ENCODE data around the gene TRIP10. TPM values are rescaled to one million over a fixed set of nuclear protein-coding genes. Genes with fewer than 3 reads are reported as not detected.
A peak's percentile ranks its signal among the peaks of the same experiment; 100 is the strongest.

Gene TRIP10
- total RNA-seq, 1 experiment from 2014 or later = 49.7 TPM

DNA sequence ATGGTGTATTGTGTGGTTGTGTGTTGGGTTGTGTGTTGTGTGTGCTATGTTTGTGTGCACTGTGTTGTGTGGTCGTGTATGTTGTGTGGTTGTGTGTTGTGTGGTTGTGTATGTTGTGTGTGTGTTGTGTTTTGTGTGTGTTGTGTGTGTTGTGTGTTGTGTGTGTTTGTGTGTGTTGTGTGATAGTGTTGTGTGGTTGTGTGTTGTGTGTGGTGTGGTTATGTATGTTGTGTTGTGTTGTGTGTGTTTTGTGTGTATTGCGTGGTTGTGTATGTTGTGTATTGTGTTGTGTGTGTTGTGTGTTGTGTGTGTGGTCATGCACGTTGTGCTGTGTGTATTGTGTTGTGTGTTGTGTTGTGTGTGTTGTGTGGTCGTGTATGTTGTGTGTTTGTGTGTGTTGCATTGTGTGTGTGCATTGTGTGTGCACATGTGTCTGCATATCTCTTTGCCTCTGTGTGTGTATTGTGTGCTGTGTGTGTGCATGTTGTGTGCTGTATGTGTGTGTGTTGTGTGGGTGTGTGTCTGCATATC is 22.0 kb upstream of the TRIP10 start:
- Mint-ChIP-seq H3K4me1 (ENCODE audit: insufficient read depth, unreplicated experiment) (peaks cover 42% of the 10 kb centered on the region), H3K36me3 (ENCODE audit: insufficient read depth, unreplicated experiment) (peaks cover 79% of the 10 kb centered on the region), H3K9me3 (ENCODE audit: unreplicated experiment) (peaks cover 8% of the 10 kb centered on the region), H3K27me3 (ENCODE audit: insufficient read depth, unreplicated experiment) (no peaks in the 10 kb centered on the region), H3K27ac (ENCODE audit: low read depth, unreplicated experiment) (peak overlapping the region; percentile 44), H3K4me3 (ENCODE audit: unreplicated experiment) (peak overlapping the region; percentile 95)
- POLR2A ChIA-PET = no interaction called here
- DNase-seq (ENCODE audit: unreplicated experiment) = no peak
- intact Hi-C loops (cut with micrococcal nuclease) = no loop called here
- no TSS peak for BruUV-seq (replicated peaks)
- TF ChIP-seq, protein P1, sequence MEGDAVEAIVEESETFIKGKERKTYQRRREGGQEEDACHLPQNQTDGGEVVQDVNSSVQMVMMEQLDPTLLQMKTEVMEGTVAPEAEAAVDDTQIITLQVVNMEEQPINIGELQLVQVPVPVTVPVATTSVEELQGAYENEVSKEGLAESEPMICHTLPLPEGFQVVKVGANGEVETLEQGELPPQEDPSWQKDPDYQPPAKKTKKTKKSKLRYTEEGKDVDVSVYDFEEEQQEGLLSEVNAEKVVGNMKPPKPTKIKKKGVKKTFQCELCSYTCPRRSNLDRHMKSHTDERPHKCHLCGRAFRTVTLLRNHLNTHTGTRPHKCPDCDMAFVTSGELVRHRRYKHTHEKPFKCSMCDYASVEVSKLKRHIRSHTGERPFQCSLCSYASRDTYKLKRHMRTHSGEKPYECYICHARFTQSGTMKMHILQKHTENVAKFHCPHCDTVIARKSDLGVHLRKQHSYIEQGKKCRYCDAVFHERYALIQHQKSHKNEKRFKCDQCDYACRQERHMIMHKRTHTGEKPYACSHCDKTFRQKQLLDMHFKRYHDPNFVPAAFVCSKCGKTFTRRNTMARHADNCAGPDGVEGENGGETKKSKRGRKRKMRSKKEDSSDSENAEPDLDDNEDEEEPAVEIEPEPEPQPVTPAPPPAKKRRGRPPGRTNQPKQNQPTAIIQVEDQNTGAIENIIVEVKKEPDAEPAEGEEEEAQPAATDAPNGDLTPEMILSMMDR (IDR thresholded peaks at IDR 0.05; ENCODE audit: unreplicated experiment) = no peak
- CTCF ChIA-PET = no interaction called here

DNA sequence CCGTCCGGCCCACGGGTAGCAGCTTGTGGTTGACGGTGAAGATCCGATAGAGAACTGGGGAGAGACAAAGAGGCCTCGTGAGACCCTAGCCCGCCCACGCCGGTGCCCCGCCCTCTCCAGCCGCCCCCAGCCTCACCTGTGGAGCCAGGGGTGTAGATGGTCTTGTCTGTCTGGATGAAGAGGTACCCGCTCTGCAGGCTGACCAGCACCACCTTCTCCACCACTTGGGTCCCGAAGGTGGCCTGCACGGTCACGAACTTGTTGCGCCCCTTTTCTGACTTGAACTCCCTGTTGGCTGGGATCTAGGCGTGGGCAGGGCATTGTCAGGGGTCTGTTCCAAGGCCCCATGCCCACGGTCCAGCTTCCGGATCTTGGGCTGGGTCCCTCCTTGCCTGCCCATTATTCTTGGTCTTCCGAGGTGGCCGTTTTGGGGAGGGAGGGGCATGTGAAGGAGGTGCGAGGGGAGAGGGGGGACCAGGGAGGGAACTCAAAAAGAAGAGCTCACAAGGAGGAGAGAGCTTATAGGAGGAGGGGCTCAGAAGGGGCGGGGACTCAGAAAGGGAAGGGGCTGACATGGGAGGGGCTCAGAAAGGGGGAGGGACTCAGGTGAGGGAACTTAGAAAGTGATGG is 21.3 kb upstream of the TRIP10 start:
- Mint-ChIP-seq H3K4me3 (ENCODE audit: unreplicated experiment) (peak overlapping the region; percentile 95), H3K27ac (ENCODE audit: low read depth, unreplicated experiment) (peak overlapping the region; percentile 82), H3K27me3 (ENCODE audit: insufficient read depth, unreplicated experiment) (no peaks in the 10 kb centered on the region), H3K4me1 (ENCODE audit: insufficient read depth, unreplicated experiment) (peaks cover 40% of the 10 kb centered on the region), H3K9me3 (ENCODE audit: unreplicated experiment) (peaks cover 8% of the 10 kb centered on the region), H3K36me3 (ENCODE audit: insufficient read depth, unreplicated experiment) (peaks cover 71% of the 10 kb centered on the region)
- CTCF ChIA-PET = interaction anchor here (0.5 to 0.7 kb wide), 4 partner anchors 11 to 435 kb away, joined by 3 to 5 read pairs (median 4); no protein-coding TSS in a partner anchor
- TF ChIP-seq, protein P1 (IDR thresholded peaks at IDR 0.05; ENCODE audit: unreplicated experiment) = no peak
- POLR2A ChIA-PET = interaction anchor here (0.7 kb wide), 1 partner anchor 706 kb away, joined by 3 read pairs; no protein-coding TSS in a partner anchor
- DNase-seq (ENCODE audit: unreplicated experiment) = no peak
- no TSS peak for BruUV-seq (replicated peaks)
- intact Hi-C loops (cut with micrococcal nuclease) = no loop called here

DNA sequence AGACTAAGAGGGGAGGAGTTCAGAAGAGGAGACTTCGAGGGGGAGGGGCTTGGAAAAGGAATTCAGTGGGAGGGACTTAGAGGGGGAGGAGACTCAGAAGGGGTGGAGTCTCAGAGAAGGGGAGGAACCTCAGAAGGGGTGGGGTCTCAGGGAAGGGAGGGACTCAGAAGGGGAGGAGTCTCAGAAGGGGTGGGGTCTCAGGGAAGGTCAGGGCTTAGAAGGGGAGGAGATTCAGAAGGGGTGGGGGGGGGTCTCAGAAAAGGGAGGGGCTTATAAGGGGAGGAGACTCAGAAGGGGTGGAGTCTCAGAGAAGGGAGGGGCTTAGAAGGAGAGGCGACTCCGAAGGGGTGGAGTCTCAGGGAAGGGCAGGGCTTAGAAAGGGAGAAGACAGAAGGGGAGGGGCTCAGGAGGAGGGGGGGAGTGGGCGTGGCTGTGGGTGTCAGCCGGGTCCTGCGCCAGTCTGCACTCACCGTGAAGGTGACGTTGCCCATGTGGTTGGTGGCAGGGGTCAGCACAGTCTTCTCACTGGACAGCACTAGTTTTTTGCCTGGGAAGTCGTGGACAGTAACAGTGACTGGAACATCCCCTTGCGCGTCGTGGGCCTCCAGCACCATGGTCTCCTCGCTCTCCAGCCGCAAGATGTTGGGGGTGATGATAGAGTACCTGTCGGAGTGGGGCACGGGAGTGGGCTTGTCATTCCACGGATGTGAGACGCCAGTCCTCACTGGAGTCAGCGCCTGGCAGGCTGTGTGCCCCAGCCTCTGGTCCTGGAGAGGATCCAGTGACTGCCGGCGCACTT is 20.5 kb upstream of the TRIP10 start:
- BruUV-seq (replicated peaks) = no TSS peak
- ChIA-PET CTCF (interaction anchor here (0.5 to 0.6 kb wide), 3 partner anchors 187 to 435 kb away, joined by 3 to 4 read pairs (median 4); no protein-coding TSS in a partner anchor), POLR2A (interaction anchor here (0.7 to 7.7 kb wide), 5 partner anchors 21 to 707 kb away, joined by 3 to 189 read pairs (median 9); partner anchors contain the start of genes GPR108, SH2D3A, SLC25A23 and TRIP10)
- Mint-ChIP-seq H3K4me1 (ENCODE audit: insufficient read depth, unreplicated experiment) (peaks cover 47% of the 10 kb centered on the region), H3K27ac (ENCODE audit: low read depth, unreplicated experiment) (peak overlapping the region; percentile 82), H3K36me3 (ENCODE audit: insufficient read depth, unreplicated experiment) (peaks cover 66% of the 10 kb centered on the region), H3K4me3 (ENCODE audit: unreplicated experiment) (peak overlapping the region; percentile 95), H3K9me3 (ENCODE audit: unreplicated experiment) (peaks cover 8% of the 10 kb centered on the region), H3K27me3 (ENCODE audit: insufficient read depth, unreplicated experiment) (no peaks in the 10 kb centered on the region)
- intact Hi-C loops (cut with micrococcal nuclease) = no loop called here
- peak; percentile 92 for DNase-seq (ENCODE audit: unreplicated experiment)
- TF ChIP-seq, protein P1 (IDR thresholded peaks at IDR 0.05; ENCODE audit: unreplicated experiment) = no peak

DNA sequence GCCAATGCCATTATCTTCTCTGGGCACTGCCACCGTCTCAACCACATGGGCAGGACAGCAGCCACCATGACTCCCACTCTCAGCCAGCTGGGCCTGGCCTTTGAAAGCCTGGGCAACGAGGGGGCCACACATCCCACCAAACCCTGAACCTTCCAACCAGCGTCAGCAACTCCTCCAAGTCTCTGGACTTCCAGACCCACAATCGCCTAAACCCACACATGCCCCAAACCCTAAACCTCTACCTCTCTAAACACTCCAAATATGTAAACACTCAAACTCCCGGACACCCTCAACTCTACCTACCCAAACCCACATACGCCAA is 20.0 kb upstream of the TRIP10 start:
- Mint-ChIP-seq H3K36me3 (ENCODE audit: insufficient read depth, unreplicated experiment) (peaks cover 60% of the 10 kb centered on the region), H3K27ac (ENCODE audit: low read depth, unreplicated experiment) (peak overlapping the region; percentile 82), H3K9me3 (ENCODE audit: unreplicated experiment) (peaks cover 8% of the 10 kb centered on the region), H3K27me3 (ENCODE audit: insufficient read depth, unreplicated experiment) (no peaks in the 10 kb centered on the region), H3K4me3 (ENCODE audit: unreplicated experiment) (peak overlapping the region; percentile 95), H3K4me1 (ENCODE audit: insufficient read depth, unreplicated experiment) (peaks cover 47% of the 10 kb centered on the region)
- DNase-seq (ENCODE audit: unreplicated experiment) = peak; percentile 29
- intact Hi-C loops (cut with micrococcal nuclease) = no loop called here
- ChIA-PET CTCF (no interaction called here), POLR2A (interaction anchor here (1.0 to 7.7 kb wide), 4 partner anchors 20 to 260 kb away, joined by 3 to 189 read pairs (median 17); partner anchors contain the start of genes GPR108, SH2D3A, SLC25A23 and TRIP10)
- TF ChIP-seq, protein P1 (IDR thresholded peaks at IDR 0.05; ENCODE audit: unreplicated experiment) = no peak
- BruUV-seq (replicated peaks) = no TSS peak
